WTC11 (cell line): ENCODE data around the gene TAF10. TPM values are rescaled to one million over a fixed set of nuclear protein-coding genes. Genes with fewer than 3 reads are reported as not detected.

Source experiments
- ATAC-seq: fragments of 200-7000 bp; cut with Tn5 transposase; 2 replicates; pipeline ENCODE4 v1.10.0; 2021; ENCODE audit warnings: mild to moderate bottlenecking, moderate library complexity
- CTCF ChIA-PET: fragments of 300-600 bp; sonication (Branson Sonifier 250); formaldehyde crosslinking; loops from one replicate; lab custom pipeline; 2021; ENCODE audit warnings: antibody characterized with exemption; lab: Charles Lee
- POLR2A ChIA-PET: fragments of 350-600 bp; sonication (Branson Sonifier 250); formaldehyde crosslinking; loops from one replicate; lab custom pipeline; 2021; ENCODE audit warnings: antibody characterized with exemption; lab: Charles Lee
- DNase-seq: peaks from one replicate; pipeline ENCODE4 v3.0.0; 2021; ENCODE audit warnings: low spot score
- H3K27ac Mint-ChIP-seq: 2 replicates; pipeline ENCODE4 v1.8.0; 2021; ENCODE audit warnings: mixed read lengths
- H3K27me3 Mint-ChIP-seq: 2 replicates; pipeline ENCODE4 v1.8.0; 2021; ENCODE audit warnings: low read depth, mild to moderate bottlenecking, moderate library complexity, mixed read lengths
- H3K36me3 Mint-ChIP-seq: 2 replicates; pipeline ENCODE4 v1.8.0; 2021; ENCODE audit warnings: mixed read lengths
- H3K4me1 Mint-ChIP-seq: 2 replicates; pipeline ENCODE4 v1.8.0; 2022; ENCODE audit warnings: mixed read lengths
- H3K4me3 Mint-ChIP-seq: 2 replicates; pipeline ENCODE4 v1.8.0; 2021; ENCODE audit warnings: mild to moderate bottlenecking, moderate library complexity, mixed read lengths
- H3K9me3 Mint-ChIP-seq: 2 replicates; pipeline ENCODE4 v1.8.0; 2021; ENCODE audit warnings: mixed read lengths
- CBFB ChIP-seq: sonication (generic); formaldehyde crosslinking; IDR thresholded peaks from 2 replicates; pipeline ENCODE4 v1.8.1; 2022; ENCODE audit warnings: mild to moderate bottlenecking, low read depth, missing genetic modification reagents
- E2F4 ChIP-seq: sonication (generic); formaldehyde crosslinking; IDR thresholded peaks from 2 replicates; pipeline ENCODE4 v1.8.1; 2022; ENCODE audit warnings: low read depth, mild to moderate bottlenecking, moderate library complexity, missing genetic modification reagents, borderline replicate concordance
- ELF4 ChIP-seq: sonication (generic); formaldehyde crosslinking; IDR thresholded peaks from 2 replicates; pipeline ENCODE4 v1.8.1; 2022; ENCODE audit warnings: low read depth, mild to moderate bottlenecking, moderate library complexity, missing genetic modification reagents
- ESRRA ChIP-seq: sonication (generic); formaldehyde crosslinking; IDR thresholded peaks from 2 replicates; pipeline ENCODE4 v1.8.1; 2022; ENCODE audit warnings: mild to moderate bottlenecking, missing genetic modification reagents, borderline replicate concordance
- FOXP1 ChIP-seq: sonication (generic); formaldehyde crosslinking; IDR thresholded peaks from 2 replicates; pipeline ENCODE4 v1.8.0; 2022; ENCODE audit warnings: missing genetic modification reagents, mild to moderate bottlenecking, moderate library complexity, borderline replicate concordance
- IRF1 ChIP-seq: sonication (generic); formaldehyde crosslinking; IDR thresholded peaks from 2 replicates; pipeline ENCODE4 v1.8.0; 2023; ENCODE audit warnings: missing genetic modification reagents
- JUN ChIP-seq: sonication (generic); formaldehyde crosslinking; IDR thresholded peaks from 2 replicates; pipeline ENCODE4 v1.8.0; 2023; ENCODE audit warnings: mild to moderate bottlenecking, missing genetic modification reagents
- KAT7 ChIP-seq: sonication (generic); formaldehyde crosslinking; IDR thresholded peaks from 2 replicates; pipeline ENCODE4 v1.8.1; 2023; ENCODE audit warnings: missing genetic modification reagents, mild to moderate bottlenecking, borderline replicate concordance
- MLX ChIP-seq: sonication (generic); formaldehyde crosslinking; IDR thresholded peaks from 2 replicates; pipeline ENCODE4 v1.8.1; 2023; ENCODE audit warnings: mild to moderate bottlenecking, missing genetic modification reagents, moderate library complexity
- MXD4 ChIP-seq: fragments of 250-450 bp; sonication (Bioruptor Pico); IDR thresholded peaks from 2 replicates; pipeline ENCODE4 v1.8.0; 2021; ENCODE audit warnings: mild to moderate bottlenecking, moderate library complexity, borderline replicate concordance
- NFE2L1 ChIP-seq: sonication (generic); formaldehyde crosslinking; IDR thresholded peaks from 2 replicates; pipeline ENCODE4 v1.8.1; 2023; ENCODE audit warnings: missing genetic modification reagents
- NFYB ChIP-seq: sonication (generic); formaldehyde crosslinking; conservative IDR thresholded peaks from 2 replicates; pipeline ENCODE4 v1.8.0; 2022; ENCODE audit warnings: low read depth, missing genetic modification reagents
- NR1H2 ChIP-seq: sonication (generic); formaldehyde crosslinking; IDR thresholded peaks from 2 replicates; pipeline ENCODE4 v1.9.0; 2021; ENCODE audit warnings: mild to moderate bottlenecking, moderate library complexity, missing genetic modification reagents
- SMAD3 ChIP-seq: sonication (generic); formaldehyde crosslinking; IDR thresholded peaks from 2 replicates; pipeline ENCODE4 v1.8.0; 2022; ENCODE audit warnings: missing genetic modification reagents, mild to moderate bottlenecking, borderline replicate concordance
- ZBTB21 ChIP-seq: sonication (generic); formaldehyde crosslinking; IDR thresholded peaks from 2 replicates; pipeline ENCODE4 v1.8.1; 2023; ENCODE audit warnings: mild to moderate bottlenecking, missing genetic modification reagents, borderline replicate concordance
- ZMAT4 ChIP-seq: fragments of 250-450 bp; sonication (Bioruptor Pico); IDR thresholded peaks from 2 replicates; pipeline ENCODE4 v1.9.0; 2021; ENCODE audit warnings: mild to moderate bottlenecking
- ZNF219 ChIP-seq: sonication (generic); formaldehyde crosslinking; IDR thresholded peaks from 2 replicates; pipeline ENCODE4 v1.8.0; 2023; ENCODE audit warnings: missing genetic modification reagents, mild to moderate bottlenecking, borderline replicate concordance
- ZNF396 ChIP-seq: fragments of 250-450 bp; sonication (Bioruptor Pico); IDR thresholded peaks from 2 replicates; pipeline ENCODE4 v1.8.0; 2021; ENCODE audit warnings: mild to moderate bottlenecking, moderate library complexity, borderline replicate concordance
- ZNF423 ChIP-seq: fragments of 250-450 bp; sonication (Bioruptor Pico); IDR thresholded peaks from 2 replicates; pipeline ENCODE4 v2.1.2; 2022; ENCODE audit warnings: mild to moderate bottlenecking, moderate library complexity
- ZNF671 ChIP-seq: fragments of 250-450 bp; sonication (Bioruptor Pico); IDR thresholded peaks from 2 replicates; pipeline ENCODE4 v1.8.0; 2021; ENCODE audit warnings: mild to moderate bottlenecking
- total RNA-seq: library from RNA; stranded (reverse); gene quantifications from 3 replicates; pipeline ENCODE4 v1.2.3, GENCODE V29; 2021
- TF ChIP-seq, protein P1 (sequence below): sonication (generic); formaldehyde crosslinking; IDR thresholded peaks from 2 replicates; pipeline ENCODE4 v1.8.1; 2022; ENCODE audit warnings: low read depth, missing genetic modification reagents, borderline replicate concordance
- TF ChIP-seq, protein P2 (sequence below): sonication (generic); formaldehyde crosslinking; IDR thresholded peaks from 2 replicates; pipeline ENCODE4 v1.8.1; 2023; ENCODE audit warnings: mild to moderate bottlenecking, missing genetic modification reagents
- TF ChIP-seq, protein P3 (sequence below): sonication (generic); formaldehyde crosslinking; IDR thresholded peaks from 2 replicates; pipeline ENCODE4 v1.8.1; 2022; ENCODE audit warnings: mild to moderate bottlenecking, moderate library complexity, missing genetic modification reagents

Gene TAF10
- total RNA-seq, 1 experiment from 2014 or later: 165 TPM

DNA sequence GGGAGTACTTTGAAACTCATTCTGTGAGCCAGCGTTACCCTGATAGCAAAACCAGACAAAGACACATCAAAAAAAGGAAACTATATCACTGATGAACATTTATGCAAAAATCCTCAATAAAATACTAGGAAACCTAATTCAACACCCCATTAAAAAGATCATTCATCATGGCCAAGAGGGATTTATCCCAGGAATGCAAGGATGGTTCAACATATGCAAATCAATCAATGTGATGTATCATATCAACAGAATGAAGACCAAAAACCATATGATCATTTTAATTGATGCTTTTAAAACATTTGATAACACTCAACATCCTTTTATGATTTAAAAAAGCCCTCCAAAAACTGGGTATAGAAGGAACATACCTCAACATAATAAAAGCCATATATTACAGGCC is 28.4 kb downstream of the TAF10 start:
- ATAC-seq: no peak
- POLR2A ChIA-PET: no interaction called here
- H3K4me1 Mint-ChIP-seq: no peaks in the 10 kb centered on the region
- TF ChIP-seq MXD4 (no peak), IRF1 (CRISPR knock-in tag) (no peak), E2F4 (no peak), ZNF671 (no peak), MLX (CRISPR knock-in tag) (no peak), ZNF396 (CRISPR knock-in tag) (no peak), ZBTB21 (no peak), ESRRA (CRISPR knock-in tag) (no peak), NR1H2 (no peak), KAT7 (CRISPR knock-in tag) (no peak), ELF4 (CRISPR knock-in tag) (no peak), ZNF219 (CRISPR knock-in tag) (no peak), JUN (CRISPR knock-in tag) (no peak), NFYB (CRISPR knock-in tag) (no peak), FOXP1 (CRISPR knock-in tag) (no peak), CBFB (CRISPR knock-in tag) (no peak), ZNF423 (CRISPR knock-in tag) (no peak), ZMAT4 (CRISPR knock-in tag) (no peak)
- TF ChIP-seq, protein P1, sequence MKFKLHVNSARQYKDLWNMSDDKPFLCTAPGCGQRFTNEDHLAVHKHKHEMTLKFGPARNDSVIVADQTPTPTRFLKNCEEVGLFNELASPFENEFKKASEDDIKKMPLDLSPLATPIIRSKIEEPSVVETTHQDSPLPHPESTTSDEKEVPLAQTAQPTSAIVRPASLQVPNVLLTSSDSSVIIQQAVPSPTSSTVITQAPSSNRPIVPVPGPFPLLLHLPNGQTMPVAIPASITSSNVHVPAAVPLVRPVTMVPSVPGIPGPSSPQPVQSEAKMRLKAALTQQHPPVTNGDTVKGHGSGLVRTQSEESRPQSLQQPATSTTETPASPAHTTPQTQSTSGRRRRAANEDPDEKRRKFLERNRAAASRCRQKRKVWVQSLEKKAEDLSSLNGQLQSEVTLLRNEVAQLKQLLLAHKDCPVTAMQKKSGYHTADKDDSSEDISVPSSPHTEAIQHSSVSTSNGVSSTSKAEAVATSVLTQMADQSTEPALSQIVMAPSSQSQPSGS (CRISPR knock-in tag): no peak
- TF ChIP-seq, protein P2, sequence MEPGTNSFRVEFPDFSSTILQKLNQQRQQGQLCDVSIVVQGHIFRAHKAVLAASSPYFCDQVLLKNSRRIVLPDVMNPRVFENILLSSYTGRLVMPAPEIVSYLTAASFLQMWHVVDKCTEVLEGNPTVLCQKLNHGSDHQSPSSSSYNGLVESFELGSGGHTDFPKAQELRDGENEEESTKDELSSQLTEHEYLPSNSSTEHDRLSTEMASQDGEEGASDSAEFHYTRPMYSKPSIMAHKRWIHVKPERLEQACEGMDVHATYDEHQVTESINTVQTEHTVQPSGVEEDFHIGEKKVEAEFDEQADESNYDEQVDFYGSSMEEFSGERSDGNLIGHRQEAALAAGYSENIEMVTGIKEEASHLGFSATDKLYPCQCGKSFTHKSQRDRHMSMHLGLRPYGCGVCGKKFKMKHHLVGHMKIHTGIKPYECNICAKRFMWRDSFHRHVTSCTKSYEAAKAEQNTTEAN (CRISPR knock-in tag): no peak
- TF ChIP-seq, all 79 proteins: peak for 0
- H3K27me3 Mint-ChIP-seq: no peaks in the 10 kb centered on the region
- no peak overlapping the region for H3K27ac Mint-ChIP-seq
- no peak overlapping the region for H3K4me3 Mint-ChIP-seq
- no peak for DNase-seq
- H3K36me3 Mint-ChIP-seq: peaks cover 3% of the 10 kb centered on the region
- CTCF ChIA-PET: no interaction called here
- H3K9me3 Mint-ChIP-seq: peaks cover 34% of the 10 kb centered on the region

DNA sequence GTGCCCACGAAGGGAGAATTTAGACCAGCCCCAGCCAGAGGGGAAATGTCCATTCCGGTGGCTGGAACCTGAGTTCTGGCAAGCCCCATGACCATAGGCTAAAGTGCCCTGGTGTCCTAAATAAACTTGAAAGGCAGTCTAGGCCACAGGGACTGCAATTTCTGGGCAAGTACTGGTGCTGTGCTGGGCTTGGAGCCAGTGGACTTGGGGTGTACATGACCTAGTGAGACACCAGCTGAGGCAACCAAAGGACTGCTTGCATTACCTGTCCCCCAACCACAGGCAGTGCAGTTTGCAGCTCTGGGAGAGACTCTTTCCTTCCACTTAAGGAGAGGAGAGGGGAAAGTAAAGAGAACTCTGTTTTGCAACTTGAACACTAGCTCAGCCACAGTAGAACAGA is 32.3 kb downstream of the TAF10 start:
- POLR2A ChIA-PET: no interaction called here
- CTCF ChIA-PET: interaction anchor here (1.3 to 1.6 kb wide), 2 partner anchors 9 to 48 kb away, joined by 4 read pairs; no protein-coding TSS in a partner anchor
- H3K4me1 Mint-ChIP-seq: no peaks in the 10 kb centered on the region
- no peak for DNase-seq
- H3K9me3 Mint-ChIP-seq: peaks cover 24% of the 10 kb centered on the region
- no peak for ATAC-seq
- H3K4me3 Mint-ChIP-seq: no peak overlapping the region
- no peaks in the 10 kb centered on the region for H3K27me3 Mint-ChIP-seq
- H3K36me3 Mint-ChIP-seq: peaks cover 3% of the 10 kb centered on the region
- no peak overlapping the region for H3K27ac Mint-ChIP-seq
- no peak for TF ChIP-seq SMAD3 (CRISPR knock-in tag)
- no peak for TF ChIP-seq CBFB (CRISPR knock-in tag)
- TF ChIP-seq ZNF219 (CRISPR knock-in tag): no peak
- TF ChIP-seq ZMAT4 (CRISPR knock-in tag): no peak
- TF ChIP-seq, protein P3, sequence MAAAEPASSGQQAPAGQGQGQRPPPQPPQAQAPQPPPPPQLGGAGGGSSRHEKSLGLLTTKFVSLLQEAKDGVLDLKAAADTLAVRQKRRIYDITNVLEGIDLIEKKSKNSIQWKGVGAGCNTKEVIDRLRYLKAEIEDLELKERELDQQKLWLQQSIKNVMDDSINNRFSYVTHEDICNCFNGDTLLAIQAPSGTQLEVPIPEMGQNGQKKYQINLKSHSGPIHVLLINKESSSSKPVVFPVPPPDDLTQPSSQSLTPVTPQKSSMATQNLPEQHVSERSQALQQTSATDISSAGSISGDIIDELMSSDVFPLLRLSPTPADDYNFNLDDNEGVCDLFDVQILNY (CRISPR knock-in tag): no peak
- TF ChIP-seq NFE2L1 (CRISPR knock-in tag): no peak
